Stimulated activated CD8-positive, alpha-beta memory T cell treated with anti-CD3 and anti-CD28 coated beads, Interleukin-15, amount 100 ng/mL, for 1 hour (primary cell): Measurements from ENCODE around the gene ASPG.

Source experiments
- DNase-seq: peaks from one replicate; pipeline ENCODE4 v3.0.0-alpha.2; 2020; ENCODE audit warnings: low read depth

ASPG gene

GRCh38 chr14:104116756-104117340 is 31.3 kb downstream of the ASPG start:
- DNase-seq, result no peak

- no peak for DNase-seq
Observed at GRCh38 chr14:104117341-104118005, 32.0 kb downstream of the ASPG start.

- DNase-seq, result no peak
Observed at GRCh38 chr14:104118006-104118844, 32.7 kb downstream of the ASPG start.

- no peak for DNase-seq
Observed at GRCh38 chr14:104119119-104119487, 33.6 kb downstream of the ASPG start.

GRCh38 chr14:104119488-104120251 is 34.2 kb downstream of the ASPG start:
- DNase-seq, result no peak

- no peak for DNase-seq
Observed at GRCh38 chr14:104120281-104120741, 34.8 kb downstream of the ASPG start.

GRCh38 chr14:104121142-104121541 is 35.6 kb downstream of the ASPG start:
- DNase-seq, result no peak

- no peak for DNase-seq
Observed at GRCh38 chr14:104123879-104124278, 38.4 kb downstream of the ASPG start.

GRCh38 chr14:104125011-104125410 is 39.5 kb downstream of the ASPG start:
- no peak for DNase-seq

- DNase-seq, result no peak
Observed at GRCh38 chr14:104126753-104127152, 41.3 kb downstream of the ASPG start.

GRCh38 chr14:104128981-104129380 is 43.5 kb downstream of the ASPG start:
- DNase-seq, result no peak

- DNase-seq, result no peak
Observed at GRCh38 chr14:104129556-104129955, 44.1 kb downstream of the ASPG start.

GRCh38 chr14:104130974-104131651 is 45.6 kb downstream of the ASPG start:
- no peak for DNase-seq

GRCh38 chr14:104131968-104132732 is 46.6 kb downstream of the ASPG start:
- no peak for DNase-seq

- DNase-seq, result no peak
Observed at GRCh38 chr14:104132981-104133380, 47.5 kb downstream of the ASPG start.

- DNase-seq, result no peak
Observed at GRCh38 chr14:104133496-104133895, 48.0 kb downstream of the ASPG start.

- DNase-seq, result no peak
Observed at GRCh38 chr14:104134061-104134965, 48.8 kb downstream of the ASPG start.

GRCh38 chr14:104135121-104135903 is 49.8 kb downstream of the ASPG start:
- no peak for DNase-seq

- DNase-seq, result no peak
Observed at GRCh38 chr14:104135904-104136471, 50.5 kb downstream of the ASPG start.
